GM12872 (cell line): ENCODE data around the gene ARRB1.
A peak's percentile ranks its signal among the peaks of the same experiment; 100 is the strongest.

Source experiments
- TF ChIP-seq, protein P1 (sequence below): IDR thresholded peaks from 3 replicates; pipeline ENCODE4 v1.5.1; 2011; ENCODE audit warnings: low read depth, mild to moderate bottlenecking, low read length, moderate library complexity; ENCODE audit not compliant: insufficient read depth

ARRB1 gene

GRCh38 chr11:75388386-75389275, 37.2 kb upstream of the ARRB1 start:
- TF ChIP-seq, protein P1, sequence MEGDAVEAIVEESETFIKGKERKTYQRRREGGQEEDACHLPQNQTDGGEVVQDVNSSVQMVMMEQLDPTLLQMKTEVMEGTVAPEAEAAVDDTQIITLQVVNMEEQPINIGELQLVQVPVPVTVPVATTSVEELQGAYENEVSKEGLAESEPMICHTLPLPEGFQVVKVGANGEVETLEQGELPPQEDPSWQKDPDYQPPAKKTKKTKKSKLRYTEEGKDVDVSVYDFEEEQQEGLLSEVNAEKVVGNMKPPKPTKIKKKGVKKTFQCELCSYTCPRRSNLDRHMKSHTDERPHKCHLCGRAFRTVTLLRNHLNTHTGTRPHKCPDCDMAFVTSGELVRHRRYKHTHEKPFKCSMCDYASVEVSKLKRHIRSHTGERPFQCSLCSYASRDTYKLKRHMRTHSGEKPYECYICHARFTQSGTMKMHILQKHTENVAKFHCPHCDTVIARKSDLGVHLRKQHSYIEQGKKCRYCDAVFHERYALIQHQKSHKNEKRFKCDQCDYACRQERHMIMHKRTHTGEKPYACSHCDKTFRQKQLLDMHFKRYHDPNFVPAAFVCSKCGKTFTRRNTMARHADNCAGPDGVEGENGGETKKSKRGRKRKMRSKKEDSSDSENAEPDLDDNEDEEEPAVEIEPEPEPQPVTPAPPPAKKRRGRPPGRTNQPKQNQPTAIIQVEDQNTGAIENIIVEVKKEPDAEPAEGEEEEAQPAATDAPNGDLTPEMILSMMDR = peak; percentile 82

DNA sequence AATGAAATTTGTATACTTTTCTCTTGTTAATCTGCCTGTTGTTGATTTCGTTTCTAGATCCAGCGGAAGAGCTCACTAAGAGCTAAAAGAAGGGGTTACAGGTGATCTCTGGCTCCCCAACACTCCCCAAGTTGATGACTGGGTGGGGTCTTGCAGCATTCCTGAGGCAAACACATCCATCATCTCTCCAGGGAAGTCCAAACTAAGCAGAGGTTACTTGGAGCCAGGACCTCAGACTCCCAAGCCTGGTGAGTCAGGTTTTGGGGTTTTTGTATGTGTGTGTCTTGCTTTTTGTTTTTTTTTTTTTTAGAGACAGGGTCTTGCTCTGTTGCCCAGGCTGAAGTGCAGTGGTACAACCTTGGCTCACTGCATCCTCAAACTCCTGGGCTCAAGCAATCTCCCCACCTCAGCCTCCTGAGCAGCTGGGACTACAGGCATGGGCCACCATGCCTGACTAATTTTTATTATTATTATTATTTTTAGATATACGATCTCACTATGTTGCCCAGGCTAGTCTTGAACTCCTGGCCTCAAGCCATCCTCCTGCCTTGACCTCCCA, 36.4 kb upstream of the ARRB1 start:
- TF ChIP-seq, protein P1 = no peak

GRCh38 chr11:75386942-75387630, 35.6 kb upstream of the ARRB1 start:
- TF ChIP-seq, protein P1 = no peak

- TF ChIP-seq, protein P1 = peak; percentile 97
Observed at GRCh38 chr11:75384438-75385080, 33.1 kb upstream of the ARRB1 start.

GRCh38 chr11:75383246-75383645, 31.8 kb upstream of the ARRB1 start:
- TF ChIP-seq, protein P1 = no peak

DNA sequence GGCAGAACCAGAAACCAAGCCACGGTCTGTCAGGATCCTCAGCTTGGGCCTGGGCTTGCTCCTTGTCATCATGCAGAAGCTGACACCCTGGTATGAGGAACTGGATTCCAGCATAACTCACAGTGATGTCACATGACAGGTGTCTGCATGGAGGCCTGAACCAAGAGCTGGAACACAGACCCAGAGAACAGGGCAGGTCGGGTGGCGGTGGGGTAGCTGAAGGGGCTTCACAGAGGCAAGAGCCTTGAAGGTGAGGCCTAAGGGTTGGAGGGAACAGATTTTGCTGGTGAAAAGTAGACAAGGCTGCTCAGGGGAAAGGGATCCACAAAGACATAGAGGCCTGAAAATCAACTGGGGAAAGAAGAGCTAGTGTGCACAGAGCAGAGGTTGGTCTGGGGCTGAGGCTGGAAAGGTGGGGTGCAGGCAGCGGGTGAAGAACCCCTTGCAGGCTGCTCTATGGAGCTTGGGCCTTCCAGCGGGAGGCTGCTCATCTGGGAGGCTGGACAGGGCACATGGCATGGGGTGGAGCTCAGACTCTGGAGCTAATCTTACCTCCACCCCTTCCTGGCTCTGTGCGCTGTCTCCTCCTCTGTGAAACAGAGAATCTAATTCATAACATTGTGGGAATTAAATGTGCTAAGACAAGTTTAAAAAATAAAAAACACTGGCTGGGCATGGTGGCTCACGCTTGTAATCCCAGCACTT, 29.4 kb upstream of the ARRB1 start:
- TF ChIP-seq, protein P1 = no peak
